ENCODE measurements around the gene SLC14A1.

- no peak for TF ChIP-seq CTCF (IDR thresholded peaks at IDR 0.05)
- no peak for TF ChIP-seq POLR2A (IDR thresholded peaks at IDR 0.05)
Measured at GRCh38 chr18:45723567-45724355, at the start of gene SLC14A1.
